NT2/D1 (cell line): ENCODE results near the gene ZNF24.

Experiments used
- DNase-seq: peaks from one replicate; pipeline ENCODE4 v3.0.0-alpha.2; 2011; ENCODE audit warnings: low read depth, low spot score
- H3K27me3 ChIP-seq: 2 replicates; pipeline ENCODE4 v1.6.0; 2011; ENCODE audit warnings: mild to moderate bottlenecking; ENCODE audit not compliant: insufficient read length, insufficient read depth
- H3K36me3 ChIP-seq: 2 replicates; pipeline ENCODE4 v1.6.1; 2011; ENCODE audit warnings: mild to moderate bottlenecking, low read length, mixed read lengths; ENCODE audit not compliant: insufficient read depth, insufficient read length
- H3K4me1 ChIP-seq: 2 replicates; pipeline ENCODE4 v1.5.1; 2011; ENCODE audit not compliant: insufficient read depth, insufficient read length
- H3K4me3 ChIP-seq: 2 replicates; pipeline ENCODE4 v1.5.1; 2011; ENCODE audit warnings: low read depth; ENCODE audit not compliant: insufficient read length
- H3K9ac ChIP-seq: 2 replicates; pipeline ENCODE4 v1.6.0; 2011; ENCODE audit warnings: low read depth; ENCODE audit not compliant: insufficient read length
- H3K9me3 ChIP-seq: 2 replicates; pipeline ENCODE4 v1.5.1; 2011; ENCODE audit warnings: mild to moderate bottlenecking, low read length; ENCODE audit not compliant: insufficient read depth
- SUZ12 ChIP-seq: IDR thresholded peaks from 2 replicates; pipeline ENCODE4 v1.6.1; 2011; ENCODE audit not compliant: insufficient read length, insufficient read depth; ENCODE audit errors: extremely low read depth
- YY1 ChIP-seq: IDR thresholded peaks from 2 replicates; pipeline ENCODE4 v1.6.1; 2011; ENCODE audit not compliant: insufficient read length, insufficient read depth
- ZNF274 ChIP-seq: IDR thresholded peaks from 2 replicates; pipeline ENCODE4 v1.6.1; 2011; ENCODE audit warnings: mild to moderate bottlenecking, low read depth, low read length

ZNF24 gene

DNA sequence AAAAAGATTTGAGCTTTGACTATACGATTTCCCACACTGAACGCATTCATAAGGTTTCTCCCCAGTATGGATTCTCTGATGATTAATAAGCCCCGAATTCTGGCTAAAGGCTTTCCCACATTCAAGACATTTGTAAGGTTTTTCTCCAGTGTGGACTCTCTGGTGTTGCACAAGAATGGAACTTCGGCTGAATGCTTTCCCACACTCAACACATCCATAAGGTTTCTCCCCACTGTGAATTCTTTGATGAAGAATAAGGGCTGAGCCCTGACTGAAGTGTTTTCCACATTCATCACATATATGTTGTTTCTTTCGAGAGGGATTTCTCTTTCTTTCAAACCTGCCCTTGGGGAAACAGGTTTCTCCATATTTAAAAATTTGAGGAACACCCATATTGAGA is 6.9 kb downstream of the ZNF24 start:
- Histone ChIP-seq H3K4me1 (no peaks in the 10 kb centered on the region), H3K9ac (no peak overlapping the region), H3K9me3 (no peaks in the 10 kb centered on the region), H3K4me3 (no peak overlapping the region), H3K27me3 (no peaks in the 10 kb centered on the region), H3K36me3 (peaks cover 89% of the 10 kb centered on the region)
- TF ChIP-seq ZNF274 (no peak), SUZ12 (no peak), YY1 (no peak)
- DNase-seq, result no peak

- TF ChIP-seq ZNF274 (no peak), YY1 (no peak), SUZ12 (no peak)
- Histone ChIP-seq H3K9ac (no peak overlapping the region), H3K4me3 (no peak overlapping the region), H3K27me3 (no peaks in the 10 kb centered on the region), H3K36me3 (peaks cover 86% of the 10 kb centered on the region), H3K4me1 (no peaks in the 10 kb centered on the region), H3K9me3 (no peaks in the 10 kb centered on the region)
- DNase-seq, result no peak
These were observed 8.4 kb downstream of the ZNF24 start for GRCh38 chr18:35335866-35336265.

DNA sequence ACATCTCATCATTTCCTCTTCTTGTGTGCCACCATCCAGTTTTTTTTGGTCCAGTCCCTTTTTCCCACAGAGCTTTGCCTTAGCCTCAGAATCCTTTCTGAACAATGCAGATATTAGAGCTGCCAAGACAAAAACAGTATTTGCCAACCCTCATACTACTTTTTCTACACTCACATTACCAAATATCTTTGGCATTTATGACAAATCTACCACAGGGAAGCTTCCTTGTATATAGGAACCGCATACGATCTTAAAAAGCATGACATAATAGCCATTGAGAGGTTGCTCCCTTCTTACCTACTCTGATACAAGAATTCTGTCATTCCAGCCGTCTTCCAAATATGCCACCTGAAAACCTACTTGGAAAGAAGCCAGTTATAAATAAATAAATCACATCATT is 9.4 kb downstream of the ZNF24 start:
- Histone ChIP-seq H3K27me3 (no peaks in the 10 kb centered on the region), H3K4me3 (no peak overlapping the region), H3K9ac (no peak overlapping the region), H3K9me3 (no peaks in the 10 kb centered on the region), H3K4me1 (no peaks in the 10 kb centered on the region), H3K36me3 (peaks cover 75% of the 10 kb centered on the region)
- no peak for TF ChIP-seq ZNF274
- no peak for DNase-seq

DNA sequence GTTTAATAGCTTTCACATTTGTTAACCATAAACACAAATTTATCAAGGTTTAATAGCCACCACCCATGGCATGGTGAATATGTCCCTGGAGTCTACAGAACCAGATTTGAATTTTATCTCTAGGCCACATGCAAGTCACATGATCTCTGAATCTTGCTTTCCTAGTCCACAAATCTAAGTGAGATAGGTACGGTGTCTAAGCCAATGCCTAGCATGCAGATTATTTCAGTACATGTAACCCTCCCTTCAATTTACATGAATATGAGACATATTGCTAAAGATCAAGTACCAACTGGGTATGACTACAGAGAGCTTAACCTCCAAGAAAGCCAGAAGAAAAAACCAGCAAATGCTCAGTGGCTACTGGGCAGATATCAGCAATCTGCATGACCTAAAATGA is 10.0 kb downstream of the ZNF24 start:
- H3K4me3 ChIP-seq, result no peak overlapping the region
- no peak for TF ChIP-seq ZNF274
- TF ChIP-seq YY1, result no peak
- no peak for TF ChIP-seq SUZ12
- H3K9me3 ChIP-seq, result no peaks in the 10 kb centered on the region
- H3K36me3 ChIP-seq, result peaks cover 69% of the 10 kb centered on the region
- DNase-seq, result no peak
- no peaks in the 10 kb centered on the region for H3K27me3 ChIP-seq
- H3K9ac ChIP-seq, result no peak overlapping the region
- H3K4me1 ChIP-seq, result no peaks in the 10 kb centered on the region

DNA sequence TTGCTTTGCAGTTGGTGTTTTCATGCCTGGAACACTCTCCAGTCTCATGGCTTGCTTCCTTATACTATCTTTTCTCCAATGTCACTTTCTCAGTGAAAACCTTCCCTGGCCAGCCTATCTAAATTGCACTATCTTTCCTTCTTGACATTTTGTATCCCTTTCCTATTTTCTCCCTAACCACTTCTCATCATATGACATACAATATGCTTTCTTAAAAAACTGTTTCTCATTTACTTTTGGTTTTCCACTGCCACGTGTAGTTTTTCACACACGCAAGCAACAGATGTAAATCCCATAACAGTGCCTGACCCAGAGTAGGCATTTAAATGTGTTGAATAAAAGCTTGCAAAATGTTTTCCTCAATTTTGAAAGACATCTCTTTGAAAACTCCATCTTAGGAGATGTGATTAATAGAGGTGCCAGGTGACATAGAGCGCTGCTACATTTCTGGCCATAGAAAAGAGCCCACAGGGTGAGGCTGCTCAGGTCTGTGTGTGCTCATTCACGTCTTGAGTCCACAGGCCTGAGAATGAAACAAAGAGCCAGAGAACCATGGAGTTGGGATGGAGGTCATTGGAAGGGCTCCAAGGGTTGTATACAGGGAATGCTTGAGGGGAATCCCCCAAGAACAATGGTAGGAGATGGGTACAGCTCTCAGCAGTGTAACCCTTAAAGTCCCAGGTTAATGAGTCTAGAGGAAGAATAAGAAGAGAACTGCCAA is 12.7 kb downstream of the ZNF24 start:
- H3K36me3 ChIP-seq, result peaks cover 44% of the 10 kb centered on the region
- TF ChIP-seq SUZ12 (no peak), YY1 (no peak), ZNF274 (no peak)
- H3K4me1 ChIP-seq, result no peaks in the 10 kb centered on the region
- no peaks in the 10 kb centered on the region for H3K27me3 ChIP-seq
- H3K4me3 ChIP-seq, result no peak overlapping the region
- H3K9me3 ChIP-seq, result no peaks in the 10 kb centered on the region
- H3K9ac ChIP-seq, result no peak overlapping the region
- no peak for DNase-seq

DNA sequence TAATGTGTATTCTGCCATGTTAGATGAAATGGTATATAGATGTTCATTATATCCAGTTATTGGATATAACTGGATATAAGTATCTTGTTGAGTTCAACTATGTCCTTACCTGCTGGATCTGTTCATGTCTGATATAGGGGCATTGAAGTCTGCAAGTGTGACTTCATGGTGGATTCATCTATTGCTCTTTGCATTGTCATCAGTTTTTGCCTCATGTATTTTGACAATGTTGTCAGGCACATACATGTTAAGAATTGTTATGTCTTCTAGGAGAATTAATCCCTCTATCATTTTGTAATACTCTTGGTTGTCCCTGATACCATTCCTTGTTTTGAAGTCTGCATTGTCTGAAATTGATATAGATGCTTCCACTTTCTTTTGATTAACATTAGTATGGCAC is 15.4 kb downstream of the ZNF24 start:
- H3K9ac ChIP-seq, result no peak overlapping the region
- no peaks in the 10 kb centered on the region for H3K9me3 ChIP-seq
- TF ChIP-seq SUZ12 (no peak), YY1 (no peak), ZNF274 (no peak)
- DNase-seq, result no peak
- H3K36me3 ChIP-seq, result peaks cover 18% of the 10 kb centered on the region
- H3K4me3 ChIP-seq, result no peak overlapping the region
- H3K27me3 ChIP-seq, result no peaks in the 10 kb centered on the region
- no peaks in the 10 kb centered on the region for H3K4me1 ChIP-seq

DNA sequence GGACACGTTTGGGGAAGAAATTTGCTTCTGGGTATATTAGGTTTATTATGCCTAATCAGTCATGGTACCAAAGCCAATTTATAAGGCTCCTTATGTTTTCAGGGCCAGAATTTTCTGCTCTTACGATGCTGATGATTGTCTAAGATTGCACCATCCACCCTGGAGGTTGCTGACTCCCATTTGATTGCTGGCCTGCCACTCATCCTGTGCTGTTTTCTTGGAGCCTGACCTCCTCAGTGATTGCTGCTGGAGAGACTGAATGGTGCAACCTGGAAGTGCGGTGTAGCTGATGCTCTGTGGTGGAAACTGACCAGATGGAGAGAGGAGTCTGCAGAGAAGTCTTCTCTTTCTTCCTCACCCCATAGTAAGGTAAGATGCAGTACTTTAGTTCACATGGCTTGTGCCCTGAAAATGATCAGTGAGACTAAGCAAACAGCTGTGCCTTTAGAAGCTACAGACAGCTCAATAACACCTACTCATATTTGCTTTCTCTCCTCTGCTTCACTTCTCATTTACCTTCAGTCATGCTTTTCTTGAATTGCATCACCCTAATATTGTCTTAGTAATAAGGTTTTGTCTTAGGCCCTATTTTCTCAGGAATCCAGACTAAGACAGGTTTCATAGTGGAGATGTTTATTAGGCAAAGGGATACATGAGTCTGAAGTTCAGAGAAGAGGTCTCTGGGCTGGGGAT is 17.4 kb downstream of the ZNF24 start:
- TF ChIP-seq ZNF274, result no peak
- TF ChIP-seq SUZ12, result no peak
- no peak for TF ChIP-seq YY1
- H3K9me3 ChIP-seq, result no peaks in the 10 kb centered on the region
- H3K36me3 ChIP-seq, result peaks cover 1% of the 10 kb centered on the region
- H3K4me1 ChIP-seq, result no peaks in the 10 kb centered on the region
- no peak overlapping the region for H3K9ac ChIP-seq
- no peaks in the 10 kb centered on the region for H3K27me3 ChIP-seq
- no peak for DNase-seq
- no peak overlapping the region for H3K4me3 ChIP-seq
